Naive B cell (primary cell): ENCODE results near the gene MAPK8IP2. TPM values are rescaled to one million over a fixed set of nuclear protein-coding genes. Genes with fewer than 3 reads are reported as not detected.

Source experiments
- ATAC-seq, 2 donors: fragments of 150-1000 bp; cut with Tn5 transposase; 2 replicates each; pipeline ENCODE4 v1.10.0; 2021; ENCODE audit warnings: low read depth in 2 of 2, mild to moderate bottlenecking in 2 of 2, moderate library complexity in 2 of 2
- DNase-seq: peaks from one replicate; pipeline ENCODE4 v3.0.0; 2022
- H3K27ac Mint-ChIP-seq, 6 donors: one replicate each; pipeline ENCODE4 v1.8.0; 2020 to 2022; ENCODE audit warnings: mild to moderate bottlenecking in 6 of 6, mixed read lengths in 6 of 6, moderate library complexity in 5 of 6, inconsistent platforms in 2 of 6
- H3K27me3 Mint-ChIP-seq, 3 donors: one replicate each; pipeline ENCODE4 v1.8.0; 2021 to 2022; ENCODE audit warnings: mixed read lengths in 3 of 3, mild to moderate bottlenecking in 1 of 3
- H3K36me3 Mint-ChIP-seq, 2 donors: one replicate each; pipeline ENCODE4 v1.8.0; 2020 to 2022; ENCODE audit warnings: mixed read lengths in 2 of 2, inconsistent platforms in 1 of 2, mild to moderate bottlenecking in 1 of 2
- H3K4me1 Mint-ChIP-seq, 3 donors: one replicate each; pipeline ENCODE4 v1.8.0; 2020 to 2022; ENCODE audit warnings: mixed read lengths in 3 of 3, inconsistent platforms in 1 of 3, mild to moderate bottlenecking in 1 of 3, moderate library complexity in 1 of 3
- H3K4me3 Mint-ChIP-seq, 8 donors: one replicate each; pipeline ENCODE4 v1.8.0; 2020 to 2022; ENCODE audit warnings: mild to moderate bottlenecking in 8 of 8, mixed read lengths in 8 of 8, moderate library complexity in 8 of 8, inconsistent platforms in 2 of 8
- H3K9me3 Mint-ChIP-seq, 7 donors: one replicate each; pipeline ENCODE4 v1.8.0; 2020 to 2022; ENCODE audit warnings: mixed read lengths in 7 of 7, mild to moderate bottlenecking in 5 of 7, inconsistent platforms in 2 of 7, moderate library complexity in 1 of 7
- polyA plus RNA-seq, 6 donors: library from polyadenylated mRNA; unstranded; fragments of 300-500 nt; fragmentation: Illumina TruSeq; gene quantifications; one replicate each; pipeline ENCODE4 v1.2.3, GENCODE V29; 2021; ENCODE audit warnings: low read depth in 6 of 6

The MAPK8IP2 gene
- polyA plus RNA-seq, 6 donors from 2014 or later = 0.04 TPM; not detected in 5

GRCh38 chr22:50569041-50569459 lies 31.5 kb upstream of the MAPK8IP2 start:
- ATAC-seq = no peak
- Mint-ChIP-seq H3K9me3 (no peaks in the 10 kb centered on the region), H3K27me3 (peaks cover 0 to 5% (median 0%) of the 10 kb centered on the region in 3 donors), H3K36me3 (no peaks in the 10 kb centered on the region), H3K4me3 (no peak overlapping the region), H3K27ac (no peak overlapping the region), H3K4me1 (peaks cover 0 to 9% (median 0%) of the 10 kb centered on the region in 3 donors)
- no peak for DNase-seq

GRCh38 chr22:50569896-50570535 lies 30.6 kb upstream of the MAPK8IP2 start:
- ATAC-seq (no peak), DNase-seq (no peak)
- H3K9me3 Mint-ChIP-seq = no peaks in the 10 kb centered on the region
- peaks cover 0 to 9% (median 0%) of the 10 kb centered on the region in 3 donors for H3K4me1 Mint-ChIP-seq
- H3K4me3 Mint-ChIP-seq = no peak overlapping the region
- H3K27me3 Mint-ChIP-seq = peaks cover 0 to 5% (median 0%) of the 10 kb centered on the region in 3 donors
- H3K36me3 Mint-ChIP-seq = no peaks in the 10 kb centered on the region
- H3K27ac Mint-ChIP-seq = no peak overlapping the region

GRCh38 chr22:50570861-50571260 lies 29.7 kb upstream of the MAPK8IP2 start:
- DNase-seq (no peak), ATAC-seq (no peak)
- no peaks in the 10 kb centered on the region for H3K36me3 Mint-ChIP-seq
- no peak overlapping the region for H3K27ac Mint-ChIP-seq
- peaks cover 0 to 9% (median 0%) of the 10 kb centered on the region in 3 donors for H3K4me1 Mint-ChIP-seq
- no peaks in the 10 kb centered on the region for H3K9me3 Mint-ChIP-seq
- H3K4me3 Mint-ChIP-seq = no peak overlapping the region
- peaks cover 0 to 5% (median 0%) of the 10 kb centered on the region in 3 donors for H3K27me3 Mint-ChIP-seq

GRCh38 chr22:50571264-50572175 lies 29.1 kb upstream of the MAPK8IP2 start:
- no peaks in the 10 kb centered on the region for H3K9me3 Mint-ChIP-seq
- ATAC-seq (no peak), DNase-seq (no peak)
- no peaks in the 10 kb centered on the region for H3K36me3 Mint-ChIP-seq
- no peak overlapping the region for H3K27ac Mint-ChIP-seq
- peaks cover 0 to 5% (median 0%) of the 10 kb centered on the region in 3 donors for H3K27me3 Mint-ChIP-seq
- peaks cover 0 to 9% (median 0%) of the 10 kb centered on the region in 3 donors for H3K4me1 Mint-ChIP-seq
- H3K4me3 Mint-ChIP-seq = no peak overlapping the region

GRCh38 chr22:50572965-50573364 lies 27.6 kb upstream of the MAPK8IP2 start:
- Mint-ChIP-seq H3K9me3 (no peaks in the 10 kb centered on the region), H3K36me3 (no peaks in the 10 kb centered on the region), H3K27me3 (peaks cover 0 to 4% (median 0%) of the 10 kb centered on the region in 3 donors), H3K4me3 (no peak overlapping the region), H3K27ac (no peak overlapping the region), H3K4me1 (peaks cover 4 to 12% (median 9%) of the 10 kb centered on the region in 3 donors)
- DNase-seq (no peak), ATAC-seq (no peak)

- DNase-seq (no peak), ATAC-seq (no peak)
- H3K27me3 Mint-ChIP-seq = peaks cover 0 to 4% (median 0%) of the 10 kb centered on the region in 3 donors
- no peaks in the 10 kb centered on the region for H3K36me3 Mint-ChIP-seq
- H3K9me3 Mint-ChIP-seq = no peaks in the 10 kb centered on the region
- H3K4me1 Mint-ChIP-seq = peaks cover 4 to 12% (median 9%) of the 10 kb centered on the region in 3 donors
- H3K27ac Mint-ChIP-seq = no peak overlapping the region
- no peak overlapping the region for H3K4me3 Mint-ChIP-seq
These were observed 26.9 kb upstream of the MAPK8IP2 start for GRCh38 chr22:50573491-50574382.

GRCh38 chr22:50574383-50574755 lies 26.2 kb upstream of the MAPK8IP2 start:
- Mint-ChIP-seq H3K27ac (no peak overlapping the region), H3K4me3 (no peak overlapping the region), H3K4me1 (peaks cover 4 to 13% (median 9%) of the 10 kb centered on the region in 3 donors), H3K9me3 (no peaks in the 10 kb centered on the region), H3K27me3 (peaks cover 0 to 4% (median 0%) of the 10 kb centered on the region in 3 donors), H3K36me3 (no peaks in the 10 kb centered on the region)
- DNase-seq (no peak), ATAC-seq (no peak)

GRCh38 chr22:50575426-50575941 lies 25.1 kb upstream of the MAPK8IP2 start:
- no peaks in the 10 kb centered on the region for H3K36me3 Mint-ChIP-seq
- no peaks in the 10 kb centered on the region for H3K9me3 Mint-ChIP-seq
- peaks cover 4 to 16% (median 9%) of the 10 kb centered on the region in 3 donors for H3K4me1 Mint-ChIP-seq
- H3K4me3 Mint-ChIP-seq = peak overlapping the region in 1 of 8 donors; percentile 44
- ATAC-seq = no peak
- DNase-seq = no peak
- H3K27me3 Mint-ChIP-seq = peaks cover 0 to 4% (median 0%) of the 10 kb centered on the region in 3 donors
- H3K27ac Mint-ChIP-seq = no peak overlapping the region

- peak overlapping the region in 1 of 6 donors; percentile 9 for H3K27ac Mint-ChIP-seq
- no peaks in the 10 kb centered on the region for H3K36me3 Mint-ChIP-seq
- peaks cover 4 to 19% (median 9%) of the 10 kb centered on the region in 3 donors for H3K4me1 Mint-ChIP-seq
- H3K9me3 Mint-ChIP-seq = no peaks in the 10 kb centered on the region
- DNase-seq (no peak), ATAC-seq (no peak)
- H3K27me3 Mint-ChIP-seq = peaks cover 0 to 4% (median 0%) of the 10 kb centered on the region in 3 donors
- peak overlapping the region in 1 of 8 donors; percentile 43 for H3K4me3 Mint-ChIP-seq
These were observed 24.5 kb upstream of the MAPK8IP2 start for GRCh38 chr22:50576070-50576469.

- DNase-seq (no peak), ATAC-seq (no peak)
- no peak overlapping the region for H3K27ac Mint-ChIP-seq
- H3K27me3 Mint-ChIP-seq = peaks cover 0 to 4% (median 0%) of the 10 kb centered on the region in 3 donors
- no peaks in the 10 kb centered on the region for H3K9me3 Mint-ChIP-seq
- H3K4me1 Mint-ChIP-seq = peaks cover 4 to 29% (median 15%) of the 10 kb centered on the region in 3 donors
- peak overlapping the region in 1 of 8 donors; percentile 9 for H3K4me3 Mint-ChIP-seq
- H3K36me3 Mint-ChIP-seq = no peaks in the 10 kb centered on the region
These were observed 23.5 kb upstream of the MAPK8IP2 start for GRCh38 chr22:50576806-50577696.

- no peak for DNase-seq
- peaks cover 8 to 29% (median 15%) of the 10 kb centered on the region in 3 donors for H3K4me1 Mint-ChIP-seq
- H3K36me3 Mint-ChIP-seq = no peaks in the 10 kb centered on the region
- ATAC-seq = no peak
- no peak overlapping the region for H3K27ac Mint-ChIP-seq
- no peak overlapping the region for H3K4me3 Mint-ChIP-seq
- H3K27me3 Mint-ChIP-seq = peaks cover 0 to 4% (median 0%) of the 10 kb centered on the region in 3 donors
- no peaks in the 10 kb centered on the region for H3K9me3 Mint-ChIP-seq
These were observed 23.0 kb upstream of the MAPK8IP2 start for GRCh38 chr22:50577697-50577986.
